ENCODE results near the gene SBF2.

The SBF2 gene

DNA sequence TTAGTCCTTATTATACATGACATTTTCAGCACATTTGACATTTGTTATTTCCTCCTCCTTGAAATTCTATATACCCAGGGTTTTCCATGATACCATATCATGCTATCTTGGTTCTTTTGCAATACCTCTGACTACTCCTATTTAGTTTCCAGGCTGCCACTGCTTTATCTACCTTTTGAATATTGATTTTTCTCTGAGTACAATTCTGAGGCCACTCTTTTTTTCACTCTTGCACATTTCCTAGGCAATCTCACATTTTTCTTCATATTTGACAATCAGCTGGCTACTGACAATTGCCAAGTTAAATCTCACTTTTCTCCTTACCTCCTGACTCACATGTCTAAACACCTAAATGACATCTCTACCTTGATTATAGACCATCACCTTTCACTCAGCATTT is 11.9 kb downstream of the SBF2 start:
- TF ChIP-seq CTCF (IDR thresholded peaks at IDR 0.05; ENCODE audit: low read depth, low read length) = no peak

GRCh38 chr11:10275714-10276113 is 18.3 kb downstream of the SBF2 start:
- no peak overlapping the region for H3K4me3 ChIP-seq (ENCODE audit: low read depth, low read length)
- no peak for DNase-seq (ENCODE audit: low read depth, low spot score)
- TF ChIP-seq CTCF (IDR thresholded peaks at IDR 0.05; ENCODE audit: low read depth, low read length) = no peak
- in situ Hi-C loops (cut with HindIII; ENCODE audit: low sequenced_read_pairs) = no loop called here

More for the DNA sequence above, 11.9 kb downstream of the SBF2 start:
- in situ Hi-C loops (cut with HindIII; ENCODE audit: low sequenced_read_pairs) = no loop called here
- no peak for DNase-seq (ENCODE audit: low read depth, low spot score)
- no peak overlapping the region for H3K4me3 ChIP-seq (ENCODE audit: low read depth, low read length)

DNA sequence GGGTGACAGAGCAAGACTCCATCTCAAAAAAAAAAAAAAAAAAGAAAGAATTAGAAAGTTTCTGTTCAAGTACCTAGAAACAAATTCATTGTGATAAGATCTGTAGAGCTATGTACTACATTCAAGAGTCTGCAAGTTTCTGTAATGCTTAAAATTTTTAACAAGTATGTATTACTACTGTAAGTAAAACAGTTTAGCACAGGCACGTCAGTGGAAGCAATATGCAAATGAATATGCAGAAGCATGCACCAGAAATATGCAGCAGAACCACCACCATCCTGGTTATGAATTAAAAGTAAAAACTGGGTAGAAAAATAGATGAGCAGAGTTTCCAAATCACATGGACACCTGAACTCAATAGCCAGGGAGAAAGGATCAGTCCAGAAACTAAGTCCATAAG is 19.3 kb downstream of the SBF2 start:
- in situ Hi-C loops (cut with HindIII; ENCODE audit: low sequenced_read_pairs) = no loop called here
- no peak for DNase-seq (ENCODE audit: low read depth, low spot score)
- no peak overlapping the region for H3K4me3 ChIP-seq (ENCODE audit: low read depth, low read length)
- no peak for TF ChIP-seq CTCF (IDR thresholded peaks at IDR 0.05; ENCODE audit: low read depth, low read length)

- no peak for TF ChIP-seq CTCF (IDR thresholded peaks at IDR 0.05; ENCODE audit: low read depth, low read length)
- no peak for DNase-seq (ENCODE audit: low read depth, low spot score)
- in situ Hi-C loops (cut with HindIII; ENCODE audit: low sequenced_read_pairs) = no loop called here
- H3K4me3 ChIP-seq (ENCODE audit: low read depth, low read length) = no peak overlapping the region
These were observed 20.3 kb downstream of the SBF2 start for GRCh38 chr11:10273738-10274137.

DNA sequence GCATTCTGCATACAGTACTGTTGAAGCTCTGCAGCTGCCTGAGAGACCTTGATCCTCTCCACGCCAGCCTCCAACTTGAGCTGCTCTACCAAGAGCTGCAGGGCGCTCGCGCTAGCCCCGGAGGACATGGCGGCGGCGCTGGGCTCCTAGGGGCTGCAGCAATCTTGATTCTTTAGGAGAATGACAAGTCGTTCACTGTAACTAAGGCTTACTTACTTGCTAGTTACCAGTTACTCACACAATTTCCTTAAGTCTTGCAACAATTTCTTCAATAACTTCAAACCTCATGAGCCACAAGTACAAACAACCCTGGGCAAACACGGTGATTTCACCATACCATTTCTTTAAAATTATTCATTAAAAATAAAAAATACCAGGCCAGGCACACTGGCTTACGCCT is 21.9 kb downstream of the SBF2 start:
- no peak for DNase-seq (ENCODE audit: low read depth, low spot score)
- in situ Hi-C loops (cut with HindIII; ENCODE audit: low sequenced_read_pairs) = no loop called here
- H3K4me3 ChIP-seq (ENCODE audit: low read depth, low read length) = no peak overlapping the region
- no peak for TF ChIP-seq CTCF (IDR thresholded peaks at IDR 0.05; ENCODE audit: low read depth, low read length)

DNA sequence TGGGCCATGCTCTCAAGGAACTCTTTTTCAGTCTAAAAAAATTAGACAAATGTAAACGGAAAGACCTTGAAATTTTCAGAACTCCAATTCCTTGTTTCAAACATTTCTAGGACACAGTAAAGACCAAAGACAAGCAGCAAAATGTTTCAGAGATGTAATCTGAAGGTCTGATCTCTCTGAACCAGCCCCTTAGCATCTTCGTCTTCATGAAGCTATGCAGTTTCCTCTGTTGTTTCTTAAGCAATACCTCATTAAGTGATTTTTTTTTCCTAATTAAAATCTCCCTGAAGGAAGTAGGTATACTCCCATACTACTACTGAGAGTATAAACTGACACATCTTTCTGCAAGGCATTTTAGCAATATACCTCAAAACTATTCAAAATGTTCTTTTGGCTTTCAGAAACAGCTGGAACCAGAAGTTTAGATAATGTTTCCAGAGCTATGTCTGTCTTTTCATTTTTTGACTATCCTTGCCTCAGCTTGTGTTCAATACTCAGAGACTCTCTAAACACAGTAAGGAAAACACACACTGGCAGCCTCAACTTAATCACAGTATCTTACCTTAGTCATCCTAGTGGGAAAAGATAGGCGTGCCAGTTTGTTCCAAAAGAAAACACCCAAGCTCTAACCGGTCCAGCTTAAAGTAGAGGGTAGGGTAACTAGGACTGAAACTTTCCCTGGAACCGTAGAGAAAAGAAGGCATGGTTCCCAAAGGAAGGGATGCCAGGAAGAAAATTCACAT is 25.1 kb downstream of the SBF2 start:
- TF ChIP-seq CTCF (IDR thresholded peaks at IDR 0.05; ENCODE audit: low read depth, low read length) = no peak
- H3K4me3 ChIP-seq (ENCODE audit: low read depth, low read length) = no peak overlapping the region
- in situ Hi-C loops (cut with HindIII; ENCODE audit: low sequenced_read_pairs) = no loop called here
- no peak for DNase-seq (ENCODE audit: low read depth, low spot score)

All from astrocyte of the spinal cord (primary cell).